Adrenal gland (tissue), 5 donors: ENCODE results near the gene MSL2.

Source experiments
- POLR2A ChIP-seq, 2 donors: fragments of 450-650 bp; IDR thresholded peaks; one replicate each; pipeline ENCODE4 v1.6.1; 2017; ENCODE audit warnings: antibody characterized with exemption in 2 of 2, mild to moderate bottlenecking in 2 of 2, moderate library complexity in 1 of 2
- TF ChIP-seq, protein P1 (sequence below), 6 experiments: fragments of 450-650 bp in 4 of 6; fragments of 200-600 bp in 2 of 6; sonication (generic) in 1 of 6; IDR thresholded peaks; 1 replicate in 5 of 6; 2 replicates in 1 of 6; pipeline versions ENCODE4 v1.5.1 to v1.8.0; 2016 to 2021; ENCODE audit warnings: antibody characterized with exemption in 6 of 6, mild to moderate bottlenecking in 2 of 6, moderate library complexity in 1 of 6
- donor health status: DM: no; HTN: no; CAD: no.

DNA sequence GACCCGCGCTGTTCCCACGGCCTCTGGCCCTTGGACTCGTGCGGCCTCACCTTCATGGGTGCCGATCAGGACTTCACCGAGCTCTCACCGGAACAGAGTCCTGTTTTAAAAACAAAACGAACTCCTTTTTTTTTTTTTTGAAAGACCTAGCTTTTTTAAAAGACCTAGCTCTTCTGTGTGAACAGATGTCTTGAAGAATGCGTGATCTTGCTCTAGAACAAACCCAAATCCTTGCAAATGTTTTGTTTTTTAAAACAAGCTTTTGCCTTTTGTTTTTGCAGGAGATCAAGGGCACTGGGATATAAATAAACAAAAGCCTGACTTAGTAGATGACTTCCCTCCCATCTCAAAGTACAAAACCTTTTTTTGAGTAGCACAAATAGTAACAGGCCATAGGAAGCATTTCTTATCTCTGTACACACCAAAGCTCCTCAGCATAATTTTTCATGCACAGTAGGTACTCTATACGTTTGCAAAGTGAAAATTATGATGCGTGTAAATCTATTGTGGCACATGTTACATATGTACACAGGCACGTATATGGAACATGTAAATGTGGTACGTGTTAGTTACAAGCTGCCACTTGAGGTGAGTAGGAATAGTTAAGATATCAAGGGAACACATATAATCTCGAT lies 1.1 kb upstream of the MSL2 start:
- TF ChIP-seq, protein P1, sequence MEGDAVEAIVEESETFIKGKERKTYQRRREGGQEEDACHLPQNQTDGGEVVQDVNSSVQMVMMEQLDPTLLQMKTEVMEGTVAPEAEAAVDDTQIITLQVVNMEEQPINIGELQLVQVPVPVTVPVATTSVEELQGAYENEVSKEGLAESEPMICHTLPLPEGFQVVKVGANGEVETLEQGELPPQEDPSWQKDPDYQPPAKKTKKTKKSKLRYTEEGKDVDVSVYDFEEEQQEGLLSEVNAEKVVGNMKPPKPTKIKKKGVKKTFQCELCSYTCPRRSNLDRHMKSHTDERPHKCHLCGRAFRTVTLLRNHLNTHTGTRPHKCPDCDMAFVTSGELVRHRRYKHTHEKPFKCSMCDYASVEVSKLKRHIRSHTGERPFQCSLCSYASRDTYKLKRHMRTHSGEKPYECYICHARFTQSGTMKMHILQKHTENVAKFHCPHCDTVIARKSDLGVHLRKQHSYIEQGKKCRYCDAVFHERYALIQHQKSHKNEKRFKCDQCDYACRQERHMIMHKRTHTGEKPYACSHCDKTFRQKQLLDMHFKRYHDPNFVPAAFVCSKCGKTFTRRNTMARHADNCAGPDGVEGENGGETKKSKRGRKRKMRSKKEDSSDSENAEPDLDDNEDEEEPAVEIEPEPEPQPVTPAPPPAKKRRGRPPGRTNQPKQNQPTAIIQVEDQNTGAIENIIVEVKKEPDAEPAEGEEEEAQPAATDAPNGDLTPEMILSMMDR (IDR thresholded peaks at IDR 0.05): no peak
- TF ChIP-seq POLR2A (IDR thresholded peaks at IDR 0.05): no peak
